GM10266 (cell line): ENCODE data around the gene ADAMTSL3.

ENCODE experiments used
- DNase-seq: peaks from one replicate; pipeline ENCODE4 v3.0.0; 2012; ENCODE audit errors: extremely low spot score
- CTCF ChIP-seq: IDR thresholded peaks from 2 replicates; pipeline ENCODE4 v1.5.1; 2012; ENCODE audit warnings: mild to moderate bottlenecking, low read depth; ENCODE audit not compliant: control insufficient read depth, insufficient read depth; ENCODE audit errors: missing control alignments

ADAMTSL3 gene

DNA sequence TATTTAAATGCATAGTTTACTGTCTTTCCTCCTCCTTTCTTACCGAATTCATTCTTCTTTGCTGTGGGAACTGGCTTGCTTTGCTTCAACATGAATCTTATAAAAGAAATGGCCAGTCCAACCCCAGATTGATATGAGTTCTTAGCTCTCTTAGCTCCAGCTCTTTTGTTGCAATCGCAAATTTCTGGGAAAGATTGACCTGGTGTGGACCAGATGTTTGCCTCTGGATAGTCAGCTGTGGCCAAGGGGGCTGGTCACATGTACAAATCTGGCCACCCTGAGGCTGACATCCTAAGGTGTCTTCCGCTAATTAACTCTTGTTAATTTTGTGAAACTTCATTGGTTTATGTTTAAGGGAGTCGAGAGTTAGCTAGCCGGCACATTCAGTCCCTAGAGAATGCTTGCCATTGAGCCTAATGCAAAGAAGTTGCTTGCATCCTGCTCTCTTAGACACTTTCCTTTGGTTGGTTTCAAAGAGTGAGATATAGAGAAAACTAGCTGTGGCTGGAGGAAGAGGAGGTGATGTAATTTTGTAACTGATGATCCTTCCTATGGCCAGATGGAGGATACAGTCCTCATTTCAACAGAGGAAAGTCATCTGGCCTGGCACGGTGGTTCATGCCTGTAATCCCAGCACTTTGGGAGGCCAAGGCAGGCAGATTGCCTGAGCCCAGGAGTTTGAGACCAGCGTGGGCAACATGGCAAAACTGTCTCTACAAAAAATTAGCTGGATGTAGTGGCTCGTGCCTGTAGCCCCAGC is 162.4 kb downstream of the ADAMTSL3 start:
- TF ChIP-seq CTCF = no peak

GRCh38 chr15:83818591-83818990 is 164.7 kb downstream of the ADAMTSL3 start:
- no peak for DNase-seq
- no peak for TF ChIP-seq CTCF

More for the DNA sequence above, 162.4 kb downstream of the ADAMTSL3 start:
- no peak for DNase-seq

GRCh38 chr15:83830381-83830780 is 176.5 kb downstream of the ADAMTSL3 start:
- no peak for TF ChIP-seq CTCF
- no peak for DNase-seq

GRCh38 chr15:83833569-83833968 is 179.6 kb downstream of the ADAMTSL3 start:
- DNase-seq = no peak
- TF ChIP-seq CTCF = no peak

- no peak for DNase-seq
- no peak for TF ChIP-seq CTCF
Observed at GRCh38 chr15:83835479-83835878, 181.6 kb downstream of the ADAMTSL3 start.

DNA sequence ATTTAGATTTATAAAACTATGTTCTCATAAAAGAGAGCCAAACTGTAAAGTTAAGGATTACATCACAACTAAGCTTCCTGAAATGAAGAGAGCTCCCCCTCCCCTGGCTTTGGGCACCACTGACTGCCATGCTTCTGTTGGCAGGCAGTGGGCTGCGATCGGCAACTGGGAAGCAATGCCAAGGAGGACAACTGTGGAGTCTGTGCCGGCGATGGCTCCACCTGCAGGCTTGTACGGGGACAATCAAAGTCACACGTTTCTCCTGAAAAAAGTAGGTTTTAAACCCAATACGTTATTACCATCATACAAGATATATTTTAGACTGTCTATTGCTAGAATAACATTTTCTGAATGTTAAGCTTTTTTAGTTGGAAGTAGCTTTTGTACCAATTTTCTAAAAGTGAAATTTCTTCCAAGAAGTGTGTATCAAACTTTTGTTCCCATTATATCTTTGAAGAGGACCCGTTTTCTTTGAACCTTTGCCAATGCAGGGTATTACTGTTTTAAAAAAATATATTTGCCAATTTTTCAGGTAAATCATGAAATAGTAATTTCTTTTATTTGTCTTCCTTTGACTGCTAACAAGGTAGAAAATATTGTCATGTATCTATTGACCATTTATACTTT is 184.1 kb downstream of the ADAMTSL3 start:
- peak; percentile 43 for DNase-seq
- TF ChIP-seq CTCF = peak; percentile 48

DNA sequence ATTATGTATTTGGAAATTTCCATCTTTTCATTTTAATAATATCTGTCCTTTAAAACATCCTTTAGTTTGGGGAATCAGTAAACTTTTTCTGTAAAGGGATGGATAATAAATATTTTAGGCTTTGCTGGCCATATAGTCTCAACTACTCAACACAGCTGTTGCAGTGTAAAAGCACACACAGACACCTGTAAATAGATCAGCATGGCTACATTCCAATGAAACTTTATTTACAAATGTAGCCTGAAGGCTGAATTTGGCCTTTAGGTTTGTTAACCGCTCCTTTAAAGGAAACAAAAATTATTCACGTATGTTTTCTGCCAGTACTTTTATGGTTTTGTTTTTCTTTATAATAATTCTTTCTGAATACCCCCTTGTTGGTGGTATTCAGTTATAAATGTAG is 184.8 kb downstream of the ADAMTSL3 start:
- no peak for TF ChIP-seq CTCF
- no peak for DNase-seq
